H1 (cell line): Measurements from ENCODE around the gene ABHD12B. TPM values are rescaled to one million over a fixed set of nuclear protein-coding genes. Genes with fewer than 3 reads are reported as not detected.
A peak's percentile ranks its signal among the peaks of the same experiment; 100 is the strongest.

Experiments
- CTCF ChIA-PET: fragments of 300-600 bp; sonication (Branson Sonifier 250); formaldehyde crosslinking; loops from one replicate; lab custom pipeline; 2021; ENCODE audit not compliant: partially characterized antibody; lab: Charles Lee
- POLR2A ChIA-PET: fragments of 300-600 bp; sonication (Branson Sonifier 250); formaldehyde crosslinking; loops from one replicate; lab custom pipeline; 2021; ENCODE audit warnings: inconsistent platforms; ENCODE audit not compliant: partially characterized antibody; lab: Charles Lee
- DNase-seq, 2 experiments: peaks; one replicate each; pipeline versions ENCODE4 v3.0.0 to v3.0.0-alpha.2; 2010 to 2022; ENCODE audit warnings: low spot score in 2 of 2, low read depth in 1 of 2, mixed read lengths in 1 of 2
- FAIRE-seq: peaks from 2 replicates; lab custom pipeline; 2011; peaks lifted over from hg19 to GRCh38; lab: Jason Lieb, UNC
- H2AFZ ChIP-seq: 2 replicates; pipeline ENCODE4 v1.8.1; 2012; ENCODE audit warnings: low read length, inconsistent platforms
- H2AK5ac ChIP-seq: 2 replicates; pipeline ENCODE4 v1.6.1; 2013; ENCODE audit warnings: low read depth, low read length
- H2BK120ac ChIP-seq: replicated peaks from 2 replicates; pipeline ENCODE3; 2013; ENCODE audit warnings: low read depth, low read length, inconsistent platforms
- H2BK12ac ChIP-seq: 2 replicates; pipeline ENCODE4 v1.6.1; 2013; ENCODE audit warnings: low read depth, low read length
- H2BK15ac ChIP-seq: 2 replicates; pipeline ENCODE4 v1.6.1; 2013; ENCODE audit warnings: low read length
- H2BK20ac ChIP-seq: 2 replicates; pipeline ENCODE4 v1.6.1; 2013; ENCODE audit warnings: low read length
- H2BK5ac ChIP-seq: 2 replicates; pipeline ENCODE4 v1.6.1; 2013; ENCODE audit warnings: low read depth, low read length
- H3K14ac ChIP-seq: 2 replicates; pipeline ENCODE4 v1.6.1; 2013; ENCODE audit warnings: inconsistent platforms; ENCODE audit not compliant: insufficient read length
- H3K18ac ChIP-seq: 2 replicates; pipeline ENCODE4 v1.6.1; 2013; ENCODE audit warnings: low read length; ENCODE audit errors: extremely low read depth
- H3K23ac ChIP-seq: 2 replicates; pipeline ENCODE4 v1.6.1; 2013; ENCODE audit warnings: inconsistent platforms; ENCODE audit not compliant: insufficient read length
- H3K23me2 ChIP-seq: 2 replicates; pipeline ENCODE4 v1.6.1; 2013; ENCODE audit warnings: low read depth, low read length
- H3K27ac ChIP-seq: 2 replicates; pipeline ENCODE4 v1.6.1; 2011; ENCODE audit warnings: low read depth, low read length, inconsistent platforms
- H3K27me3 ChIP-seq, 4 experiments: replicated peaks in 1 of 4; 1 replicate in 1 of 4; 2 replicates in 3 of 4; pipeline versions ENCODE4 v1.6.1 to v1.8.1; 2011 to 2013; ENCODE audit warnings: low read length in 3 of 4, mild to moderate bottlenecking in 3 of 4, inconsistent platforms in 2 of 4, mixed read lengths in 2 of 4, moderate library complexity in 1 of 4; ENCODE audit not compliant: control insufficient read depth in 3 of 4, insufficient read depth in 3 of 4; ENCODE audit errors: extremely low read depth in 1 of 4
- H3K36me3 ChIP-seq, 4 experiments: 2 replicates each; pipeline versions ENCODE4 v1.6.1 to v1.8.1; 2011 to 2013; ENCODE audit warnings: mild to moderate bottlenecking in 4 of 4, low read length in 3 of 4, moderate library complexity in 2 of 4, control low read depth in 1 of 4, inconsistent platforms in 1 of 4; ENCODE audit not compliant: insufficient read depth in 4 of 4, control insufficient read depth in 2 of 4
- H3K4ac ChIP-seq: replicated peaks from 2 replicates; pipeline ENCODE3; 2013; ENCODE audit warnings: low read length, low read depth, mixed read lengths, inconsistent platforms; ENCODE audit not compliant: insufficient read length
- H3K4me1 ChIP-seq, 4 experiments: replicated peaks in 1 of 4; 1 replicate in 1 of 4; 2 replicates in 3 of 4; pipeline versions ENCODE4 v1.6.1 to v1.8.1; 2011 to 2013; ENCODE audit warnings: low read length in 3 of 4, inconsistent platforms in 2 of 4, mixed read lengths in 1 of 4; ENCODE audit not compliant: insufficient read depth in 4 of 4, control insufficient read depth in 3 of 4
- H3K4me2 ChIP-seq, 2 experiments: 2 replicates each; pipeline versions ENCODE4 v1.6.1 to v1.8.1; 2011 to 2013; ENCODE audit warnings: low read depth in 2 of 2, low read length in 2 of 2, control low read depth in 1 of 2, inconsistent platforms in 1 of 2, mild to moderate bottlenecking in 1 of 2; ENCODE audit not compliant: insufficient read depth in 1 of 2
- H3K4me3 ChIP-seq, 4 experiments: fragments of 200-600, 300-600 bp in 1 of 4; sonication (generic), shearing (Covaris generic), sonication (Bioruptor Twin) in 1 of 4; 2 replicates each; pipeline versions ENCODE4 v1.5.1 to v1.8.1; 2011 to 2016; ENCODE audit warnings: low read length in 4 of 4, low read depth in 3 of 4, control low read depth in 2 of 4, inconsistent platforms in 2 of 4, mild to moderate bottlenecking in 2 of 4, mixed read lengths in 1 of 4, moderate library complexity in 1 of 4; ENCODE audit not compliant: insufficient read depth in 2 of 4; ENCODE audit errors: extremely low read depth in 1 of 4
- H3K56ac ChIP-seq: replicated peaks from 2 replicates; pipeline ENCODE3; 2013; ENCODE audit warnings: low read depth, mild to moderate bottlenecking, mixed read lengths, low read length, inconsistent platforms; ENCODE audit not compliant: insufficient read length
- H3K79me1 ChIP-seq: 2 replicates; pipeline ENCODE4 v1.6.1; 2013; ENCODE audit warnings: low read depth, low read length, control low read depth
- H3K79me2 ChIP-seq, 2 experiments: 2 replicates each; pipeline versions ENCODE4 v1.6.1 to v1.8.1; 2012 to 2013; ENCODE audit warnings: low read length in 2 of 2, mild to moderate bottlenecking in 2 of 2, inconsistent platforms in 1 of 2; ENCODE audit not compliant: insufficient read depth in 2 of 2, control insufficient read depth in 1 of 2
- H3K9ac ChIP-seq, 4 experiments: replicated peaks in 1 of 4; 1 replicate in 1 of 4; 2 replicates in 3 of 4; pipeline versions ENCODE4 v1.6.1 to v1.8.1; 2011 to 2013; ENCODE audit warnings: low read depth in 3 of 4, low read length in 3 of 4, control low read depth in 2 of 4, mild to moderate bottlenecking in 2 of 4, moderate library complexity in 2 of 4, inconsistent platforms in 1 of 4; ENCODE audit errors: extremely low read depth in 1 of 4
- H3K9me3 ChIP-seq, 2 experiments: 2 replicates each; pipeline versions ENCODE4 v1.6.1 to v1.8.1; 2012 to 2013; ENCODE audit warnings: mild to moderate bottlenecking in 2 of 2, moderate library complexity in 2 of 2, control low read depth in 1 of 2, inconsistent platforms in 1 of 2, low read depth in 1 of 2, low read length in 1 of 2, mixed read lengths in 1 of 2; ENCODE audit not compliant: insufficient read depth in 2 of 2
- H4K20me1 ChIP-seq, 2 experiments: replicated peaks in 1 of 2; 2 replicates each; pipeline versions ENCODE3 to v1.8.1; 2011 to 2013; ENCODE audit warnings: inconsistent platforms in 2 of 2, low read length in 2 of 2, mild to moderate bottlenecking in 1 of 2; ENCODE audit not compliant: insufficient read depth in 2 of 2, control insufficient read depth in 1 of 2
- H4K5ac ChIP-seq: 2 replicates; pipeline ENCODE4 v1.6.1; 2013; ENCODE audit warnings: low read length, low read depth, mixed read lengths, inconsistent platforms; ENCODE audit not compliant: insufficient read length
- H4K8ac ChIP-seq: 2 replicates; pipeline ENCODE4 v1.8.0; 2013; ENCODE audit warnings: mild to moderate bottlenecking, moderate library complexity, low read length, inconsistent platforms; ENCODE audit not compliant: insufficient read depth; ENCODE audit errors: extremely low read depth
- H4K91ac ChIP-seq: replicated peaks from 2 replicates; pipeline ENCODE3; 2013; ENCODE audit warnings: low read length, mixed read lengths, inconsistent platforms; ENCODE audit not compliant: insufficient read length
- ATF3 ChIP-seq: IDR thresholded peaks from 2 replicates; pipeline ENCODE4 v1.6.1; 2011; ENCODE audit warnings: low read depth, mild to moderate bottlenecking, low read length; ENCODE audit not compliant: insufficient read depth
- CBX8 ChIP-seq: fragments of 300-800, 300-1000 bp; sonication (generic); IDR thresholded peaks from 2 replicates; pipeline ENCODE4 v1.7.1; 2016; ENCODE audit warnings: low read depth, low read length, borderline replicate concordance
- CTCF ChIP-seq, 3 experiments: IDR thresholded peaks; 1 replicate in 2 of 3; 2 replicates in 1 of 3; pipeline versions ENCODE4 v1.5.1 to v1.6.1; 2011; ENCODE audit warnings: low read length in 3 of 3, mild to moderate bottlenecking in 3 of 3, inconsistent platforms in 2 of 3, low read depth in 1 of 3, moderate library complexity in 1 of 3; ENCODE audit not compliant: insufficient read depth in 1 of 3; ENCODE audit errors: control extremely low read depth in 1 of 3
- PHF8 ChIP-seq: fragments of 200-600 bp; sonication (generic); conservative IDR thresholded peaks from 2 replicates; pipeline ENCODE4 v1.7.1; 2012; ENCODE audit warnings: low read depth, mild to moderate bottlenecking, inconsistent platforms, low read length, moderate library complexity
- RAD21 ChIP-seq, 2 experiments: IDR thresholded peaks in 1 of 2; conservative IDR thresholded peaks in 1 of 2; 2 replicates each; pipeline ENCODE4 v1.6.1; 2011; ENCODE audit warnings: low read depth in 2 of 2, low read length in 2 of 2, improper control_type of control experiment in 1 of 2, inconsistent platforms in 1 of 2, mild to moderate bottlenecking in 1 of 2, moderate library complexity in 1 of 2
- SIRT6 ChIP-seq: IDR thresholded peaks from one replicate; pipeline ENCODE4 v1.7.1; 2012; ENCODE audit warnings: low read length, inconsistent platforms
- WGBS, 2 experiments: shearing (Covaris generic) in 1 of 2; methylation state at CpG; one replicate each; pipeline versions ENCODE4 v1.1.6 to v1.1.7; 2013 to 2015; ENCODE audit warnings: low lambda C conversion rate in 2 of 2, mixed read lengths in 2 of 2, inconsistent platforms in 1 of 2, low coverage in 1 of 2, missing lambda C conversion rate in 1 of 2; ENCODE audit not compliant: insufficient replicate concordance in 2 of 2, insufficient coverage in 1 of 2, insufficient read length in 1 of 2; ENCODE audit errors: extremely low coverage in 1 of 2, missing lambda C conversion rate in 1 of 2; 5-methylcytosine and 5-hydroxymethylcytosine counted together
- polyA plus RNA-seq, 7 experiments: library from polyadenylated mRNA; depleted of rRNA in 3 of 7; stranded (reverse) in 5 of 7; unstranded in 2 of 7; fragments of >200 nt in 5 of 7; fragments of 200-250 nt in 2 of 7; gene quantifications; 1 replicate in 5 of 7; 2 replicates in 1 of 7; 4 replicates in 1 of 7; pipeline versions ENCODE4 v1.2.1 to v1.2.3, GENCODE V29; 2011 to 2013; ENCODE audit warnings: missing spikeins in 2 of 7, mixed read lengths in 2 of 7
- total RNA-seq: library from RNA; stranded (reverse); fragmentation: NEBNext Ultra II Directional; extraction: Animal tissue kit (Norgen Biotek cat#: 25700); gene quantifications from 2 replicates; pipeline ENCODE4 v1.2.1, GENCODE V29; 2021

Gene ABHD12B
- total and polyA plus RNA-seq, 2 of the 8 experiments (the other 6 are each of a cell fraction or from before 2014, with no cell fraction given), result 4.0 to 102 TPM

- Histone ChIP-seq H3K56ac (no peak overlapping the region), H3K79me2 (no peaks in the 10 kb centered on the region), H3K23ac (no peak overlapping the region), H3K79me1 (no peaks in the 10 kb centered on the region), H3K27ac (no peak overlapping the region), H3K4me3 (peak overlapping the region in 1 of 4 experiments; percentile 37; a peak in 1 of 8 replicates), H2BK20ac (no peak overlapping the region), H3K4me2 (no peak overlapping the region), H2BK12ac (no peak overlapping the region), H3K4me1 (peaks cover 0 to 8% (median 5%) of the 10 kb centered on the region in 4 experiments; a peak in 4 of 7 replicates), H3K36me3 (no peaks in the 10 kb centered on the region), H4K5ac (no peak overlapping the region), H4K91ac (no peak overlapping the region), H3K14ac (no peak overlapping the region), H2AK5ac (no peak overlapping the region), H3K4ac (no peak overlapping the region), H2BK15ac (no peak overlapping the region), H2BK5ac (no peak overlapping the region), H4K20me1 (no peaks in the 10 kb centered on the region), H4K8ac (no peak overlapping the region), H2BK120ac (no peak overlapping the region), H3K9ac (no peak overlapping the region), H2AFZ (peak overlapping the region; percentile 97), H3K23me2 (no peaks in the 10 kb centered on the region), H3K9me3 (no peaks in the 10 kb centered on the region), H3K27me3 (no peaks in the 10 kb centered on the region), H3K18ac (no peak overlapping the region)
- DNase-seq (peak; percentile 61 to 94), FAIRE-seq (no peak)
- WGBS, 2 experiments, result 18% methylated on average over 6 of the region's 6 CpGs; no CpG with 5 or more reads in 1 of the 2 experiments
- CTCF ChIA-PET, result interaction anchor here (0.5 to 7.3 kb wide), 40 partner anchors 9 to 1864 kb away, joined by 3 to 58 read pairs (median 4); partner anchors contain the start of genes ABHD12B, NIN and SAV1
- POLR2A ChIA-PET, result interaction anchor here (0.6 to 1.3 kb wide), 4 partner anchors 11 to 985 kb away, joined by 3 to 5 read pairs (median 3); partner anchors contain the start of gene ABHD12B
- TF ChIP-seq SIRT6 (no peak), RAD21 (IDR thresholded peaks at IDR 0.05 in 1 of 2, conservative IDR thresholded peaks at IDR 0.05 in 1 of 2; ENCODE audit: low read depth in 2 of 2, low read length in 2 of 2) (peak; percentile 64 to 80), PHF8 (no peak), CTCF (IDR thresholded peaks at IDR 0.05; ENCODE audit: control extremely low read depth in 1 of 3, insufficient read depth in 1 of 3, low read depth in 1 of 3, low read length in 3 of 3) (peak; percentile 50 to 57 (median 54)), CBX8 (no peak), ATF3 (no peak)
Observed at GRCh38 chr14:50860478-50861086, 11.3 kb upstream of the ABHD12B start.
